Stimulated activated CD4-positive, alpha-beta T cell treated with anti-CD3 and anti-CD28 coated beads, Interleukin-1b, Interleukin-23, amount 100 ng/mL, for 1 hour (primary cell): ENCODE measurements around the gene ADGRD2.

ENCODE experiments used
- DNase-seq, 2 donors: peaks; one replicate each; pipeline ENCODE4 v3.0.0-alpha.2; 2020; ENCODE audit warnings: low read depth in 2 of 2

ADGRD2 gene

DNA sequence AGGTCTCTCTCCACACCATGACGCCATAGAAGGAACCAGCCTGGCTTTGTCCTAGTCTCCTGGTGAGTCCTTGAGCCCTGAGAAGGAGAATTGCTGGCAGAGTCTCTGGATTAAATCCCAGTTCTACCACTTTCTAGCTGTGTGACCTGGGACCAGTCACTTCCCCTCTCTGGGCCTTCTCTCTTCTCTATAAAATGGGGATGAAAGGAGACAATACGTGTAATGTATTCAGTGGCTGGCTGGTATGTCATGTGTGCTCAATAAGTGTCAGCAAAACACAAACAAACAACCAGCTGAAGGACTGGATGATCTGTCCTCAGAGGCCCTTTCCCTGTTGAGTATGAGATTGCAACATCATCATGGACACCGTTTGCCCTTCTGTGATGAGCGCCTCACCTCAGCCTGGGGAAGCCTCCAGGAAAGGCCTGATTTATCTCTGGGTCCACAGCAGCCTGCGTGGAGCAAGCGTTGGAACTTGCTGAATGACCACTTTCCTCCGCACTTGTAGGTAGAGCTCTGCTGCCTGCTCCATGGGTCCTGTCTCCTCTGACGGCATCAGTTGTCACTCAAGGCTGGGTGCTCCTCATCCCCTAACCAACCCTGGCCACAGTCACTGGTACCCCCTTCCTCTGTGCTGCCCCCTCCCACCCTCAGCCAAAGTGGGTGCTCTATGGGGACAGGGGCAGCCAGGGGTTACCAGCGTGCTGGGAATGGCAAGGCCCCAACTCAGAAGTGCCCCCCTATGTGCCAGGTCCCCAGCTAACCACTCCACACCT, 60.6 kb downstream of the ADGRD2 start:
- no peak for DNase-seq

DNA sequence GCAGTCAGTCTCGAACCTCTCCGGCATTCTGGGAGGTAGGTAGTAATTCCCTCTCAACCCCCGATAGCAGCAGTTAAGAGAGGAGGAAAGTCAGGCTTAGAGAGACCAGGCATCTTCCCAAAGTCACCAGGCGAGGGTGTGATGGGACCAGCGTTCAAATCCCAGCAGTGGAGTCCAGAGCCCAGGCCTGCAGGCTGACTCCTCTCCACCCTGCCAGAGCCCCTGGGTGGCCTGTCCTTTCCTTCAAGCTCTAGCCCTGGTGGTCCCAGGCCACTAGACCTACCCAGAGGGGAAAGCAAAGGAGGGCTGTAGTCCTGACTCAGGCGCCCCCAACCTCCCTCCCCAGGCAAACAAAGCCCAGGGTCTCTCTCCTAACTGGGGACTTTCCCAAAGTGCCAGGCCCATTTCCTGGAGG, 61.2 kb downstream of the ADGRD2 start:
- DNase-seq, result no peak

DNA sequence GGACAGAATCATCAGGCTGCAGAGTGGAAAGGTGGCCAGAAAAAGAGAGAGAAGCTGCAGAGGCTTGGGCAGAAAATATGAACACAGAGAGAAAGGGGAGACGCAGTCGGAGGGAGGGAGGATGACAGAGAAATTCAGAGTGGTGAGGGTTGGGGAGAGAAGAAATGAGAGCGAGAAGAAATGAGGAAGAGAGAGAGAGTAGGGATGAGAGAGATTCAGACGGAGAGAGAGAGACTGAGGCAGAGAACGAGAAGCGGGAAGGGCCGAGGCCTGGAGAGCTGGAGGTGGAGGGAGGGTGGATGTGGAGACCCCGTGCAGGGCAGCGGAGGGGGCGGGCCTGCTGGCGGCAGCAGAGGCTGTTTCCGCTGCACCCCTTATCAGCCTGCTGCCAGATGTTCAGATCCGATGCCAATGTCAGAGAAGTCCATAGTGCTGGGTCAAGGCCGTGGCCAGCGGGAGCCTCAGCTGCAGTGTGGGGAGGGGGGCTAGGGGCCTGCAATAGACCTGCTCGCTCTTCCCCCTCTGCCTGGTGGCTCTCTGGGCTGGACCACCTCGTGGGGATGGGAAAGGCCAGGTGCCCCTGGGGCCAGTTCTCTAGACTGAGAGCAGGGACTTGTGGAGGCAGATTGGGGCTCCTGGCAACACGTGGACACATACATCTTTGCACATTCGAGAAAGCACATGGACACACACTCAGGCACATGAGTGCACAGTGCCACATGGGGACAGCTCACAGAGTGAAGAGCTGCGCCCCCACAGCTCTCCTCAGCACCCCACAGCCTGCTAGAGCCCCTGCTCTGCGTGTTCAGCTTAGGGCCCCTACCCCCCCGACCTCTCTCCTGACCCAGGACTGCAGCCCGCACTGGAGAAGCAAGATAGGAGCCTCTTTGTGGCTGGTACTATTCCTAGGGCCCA, 61.9 kb downstream of the ADGRD2 start:
- no peak for DNase-seq

DNA sequence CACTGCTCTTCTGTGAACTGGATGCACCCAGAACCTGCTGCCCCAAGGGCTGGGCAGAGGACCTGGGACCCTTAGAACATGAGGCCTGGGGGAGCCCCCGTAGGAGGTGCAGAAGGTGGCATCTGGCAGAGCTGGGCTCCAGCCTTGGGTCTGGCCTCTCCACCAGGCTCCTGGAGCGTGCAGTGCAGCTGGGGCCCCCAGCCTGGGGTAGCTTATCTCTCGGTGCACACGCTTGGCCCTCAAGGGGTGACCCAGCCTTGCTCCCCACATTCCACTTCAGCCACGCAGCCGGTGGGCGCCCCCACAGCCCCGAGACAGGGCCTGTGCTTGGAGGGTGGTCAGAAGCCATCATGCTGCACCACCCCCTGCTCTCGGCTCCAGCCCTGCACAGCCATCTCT, 62.6 kb downstream of the ADGRD2 start:
- no peak for DNase-seq

DNA sequence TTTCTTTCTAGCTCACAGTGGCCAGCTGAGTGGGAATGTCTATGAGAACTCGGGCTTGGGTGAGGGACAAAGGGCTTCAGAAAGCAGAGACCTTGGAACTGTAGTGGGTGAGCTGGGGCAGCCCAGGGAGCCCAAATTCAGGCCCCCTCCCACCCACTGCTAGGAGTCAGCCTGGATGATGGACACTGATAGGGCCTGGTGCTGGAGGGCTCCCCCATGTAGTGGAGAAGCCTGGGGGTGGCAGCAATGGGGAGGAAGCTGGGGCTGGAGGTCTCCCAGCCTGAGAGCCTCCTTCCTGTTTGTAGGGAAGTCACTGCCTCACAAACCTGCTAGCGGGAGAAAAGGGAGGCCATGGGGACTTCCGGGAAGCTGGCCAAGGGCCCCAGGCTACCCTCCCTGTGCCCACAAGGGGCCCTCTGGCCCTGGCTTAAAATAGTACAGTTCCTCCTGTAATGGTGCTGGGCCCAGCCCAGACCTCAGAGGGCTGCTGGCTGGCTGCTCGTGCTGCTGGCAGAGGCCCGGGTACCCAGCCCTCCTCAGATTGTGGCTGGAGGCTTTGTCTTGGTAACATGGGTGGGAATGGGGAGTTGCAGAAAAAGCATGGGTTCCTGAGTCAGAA, 63.2 kb downstream of the ADGRD2 start:
- DNase-seq, result no peak

DNA sequence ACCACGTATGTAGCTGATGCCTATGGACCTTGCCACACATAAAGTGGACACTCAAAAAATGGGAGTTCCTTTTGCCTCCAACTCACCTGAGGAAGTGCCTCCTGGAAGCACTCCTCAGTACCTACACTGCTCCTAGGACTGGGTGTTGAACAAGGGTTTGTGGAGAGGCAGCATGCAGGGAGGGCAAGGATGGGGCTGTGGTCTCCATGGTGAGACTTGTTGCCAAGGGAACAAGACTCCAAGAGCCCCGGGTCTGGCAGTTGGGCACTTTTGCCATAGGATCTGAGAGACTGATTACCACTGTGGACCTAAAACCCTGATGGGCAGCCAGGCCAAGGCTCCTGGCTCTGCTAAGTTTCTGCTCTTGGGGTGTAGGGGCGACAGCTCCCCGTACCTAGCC, 63.9 kb downstream of the ADGRD2 start:
- DNase-seq, result no peak

DNA sequence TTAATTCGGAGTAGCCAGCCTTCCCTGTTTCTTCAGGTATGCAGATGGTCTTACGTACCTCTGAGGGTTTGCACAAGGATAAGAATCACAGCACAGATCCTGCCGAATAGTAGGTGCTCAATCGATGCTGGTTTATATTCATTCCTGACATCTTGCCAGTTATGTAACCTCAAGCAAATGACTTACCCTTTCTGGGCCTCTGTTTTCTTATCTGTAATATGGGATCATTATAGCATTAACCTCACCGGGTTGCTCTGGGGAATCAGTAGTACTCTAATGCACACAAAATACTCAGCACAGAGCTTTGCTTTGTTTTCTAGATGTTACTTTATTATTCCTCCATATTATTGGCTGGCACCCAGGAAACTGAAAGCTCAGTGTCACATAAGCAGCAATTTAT, 64.6 kb downstream of the ADGRD2 start:
- DNase-seq, result no peak

DNA sequence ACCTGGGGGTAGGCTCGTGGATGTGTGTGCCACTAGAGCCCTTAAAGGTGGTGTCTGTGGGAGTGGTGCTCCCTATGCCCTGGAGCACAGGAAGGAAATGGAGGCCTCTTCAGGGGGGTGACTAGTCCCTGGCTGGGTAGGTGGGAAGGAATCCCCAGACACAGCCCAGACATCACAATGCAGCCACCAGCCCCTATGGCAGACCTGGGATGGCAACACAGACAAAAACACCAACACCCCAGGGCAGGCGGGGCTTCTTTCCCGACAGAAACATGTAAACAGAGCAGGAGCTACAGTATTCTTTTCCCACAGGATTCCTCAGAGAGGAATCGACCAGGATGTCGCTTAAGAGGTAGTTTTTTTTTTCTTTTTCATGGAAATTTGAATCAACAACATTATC, 67.3 kb downstream of the ADGRD2 start:
- DNase-seq, result no peak

DNA sequence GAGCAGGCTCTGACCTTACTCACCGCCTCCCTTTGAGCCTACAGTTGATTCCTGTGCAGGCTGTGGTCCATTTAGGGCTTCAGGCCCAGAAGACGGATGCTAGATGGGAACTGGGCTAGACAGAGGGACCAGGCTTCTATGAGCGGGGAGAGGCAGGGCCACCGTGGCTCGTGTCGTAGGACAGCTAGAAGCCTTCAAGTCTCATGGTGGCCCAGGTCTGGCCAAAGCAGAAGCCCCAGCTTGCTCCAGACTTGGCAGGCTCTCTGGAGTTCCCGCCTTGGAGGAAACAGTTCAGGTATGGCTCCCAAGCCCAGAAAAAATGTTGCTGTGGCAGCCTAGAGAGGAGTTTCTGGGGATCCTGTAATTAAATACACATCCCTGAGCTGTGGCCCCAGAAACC, 67.9 kb downstream of the ADGRD2 start:
- no peak for DNase-seq

DNA sequence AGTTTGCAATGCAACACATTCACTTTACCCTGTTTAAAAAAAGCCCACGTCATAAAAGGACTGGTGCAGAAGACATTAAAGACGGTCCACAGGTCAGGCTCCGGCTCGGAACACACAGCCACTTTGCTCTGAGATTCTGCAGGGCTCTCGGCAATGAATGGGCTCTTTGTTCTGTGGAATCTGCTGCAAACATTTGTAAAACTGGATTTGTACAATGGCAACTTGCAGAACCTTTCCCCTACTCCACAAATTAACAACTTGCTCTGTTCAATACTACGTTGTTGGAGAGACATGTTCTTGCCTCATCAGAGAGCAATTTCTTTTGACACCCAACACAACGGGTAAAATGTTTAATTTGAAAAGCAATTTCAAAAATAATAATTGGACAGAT, 70.0 kb downstream of the ADGRD2 start:
- no peak for DNase-seq

DNA sequence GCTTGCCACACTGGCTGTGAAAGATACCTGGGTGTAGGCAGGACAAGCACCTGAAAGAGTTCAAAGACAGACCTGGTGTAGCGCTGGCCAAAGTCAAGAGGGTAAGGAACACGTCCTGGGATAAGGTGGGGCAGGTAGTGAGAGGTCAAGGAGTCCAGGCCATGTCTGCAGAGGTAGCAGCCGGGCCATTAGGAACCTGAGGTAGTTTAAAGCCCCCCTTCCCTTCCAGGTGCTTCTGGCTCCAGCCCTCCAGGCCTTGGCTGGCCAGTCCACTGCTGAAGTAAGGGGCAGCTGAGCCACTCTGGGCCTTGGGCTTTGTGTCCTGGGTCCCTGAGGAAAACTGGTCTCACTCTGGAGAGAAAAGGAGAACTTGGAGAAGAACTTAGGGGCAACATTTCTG, 70.9 kb downstream of the ADGRD2 start:
- no peak for DNase-seq

DNA sequence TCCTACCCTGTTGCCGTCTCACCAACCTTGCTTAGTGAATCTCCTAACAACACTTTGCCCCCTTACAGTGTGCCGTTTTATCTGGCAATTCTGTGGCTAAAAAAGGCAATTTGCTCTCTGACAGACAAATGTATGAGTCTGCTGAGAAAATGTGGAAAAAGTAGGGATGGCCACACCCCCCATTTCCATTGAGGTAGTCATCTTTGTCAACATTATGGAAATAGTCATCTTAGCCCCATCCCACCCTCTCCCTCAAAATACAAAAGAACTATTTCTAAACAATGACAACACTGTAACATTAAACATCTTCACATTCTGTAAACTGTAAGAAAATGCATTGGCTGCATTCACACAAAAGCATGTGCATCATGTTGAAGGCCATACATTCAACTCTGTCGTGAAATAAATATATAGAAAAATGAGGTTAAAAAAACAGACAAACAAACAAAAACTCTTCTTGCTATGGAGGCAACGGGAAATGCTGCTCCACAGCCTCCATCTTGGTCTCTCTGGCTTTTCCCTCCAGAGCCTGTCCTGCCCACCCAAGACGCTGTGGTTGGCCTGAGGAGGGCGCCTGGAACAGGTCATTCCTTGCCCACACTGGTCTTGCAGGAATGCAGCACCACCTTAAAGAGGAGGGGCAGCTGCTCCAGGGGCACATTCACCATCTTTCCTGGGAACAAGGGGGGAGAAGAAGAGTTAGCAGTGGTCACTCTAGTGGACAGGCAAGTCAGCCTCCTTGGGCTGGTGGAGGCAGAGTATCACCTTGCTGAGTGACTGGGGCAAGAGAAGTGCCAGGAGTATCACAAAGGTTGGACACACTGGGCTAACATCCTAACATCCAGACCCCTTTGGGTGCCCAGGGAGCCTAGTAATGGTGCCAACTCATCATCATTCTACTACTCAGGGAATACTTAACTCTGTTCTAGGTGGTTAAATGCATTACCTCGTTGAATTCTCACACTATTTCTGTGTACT, 72.2 kb downstream of the ADGRD2 start:
- no peak for DNase-seq

DNA sequence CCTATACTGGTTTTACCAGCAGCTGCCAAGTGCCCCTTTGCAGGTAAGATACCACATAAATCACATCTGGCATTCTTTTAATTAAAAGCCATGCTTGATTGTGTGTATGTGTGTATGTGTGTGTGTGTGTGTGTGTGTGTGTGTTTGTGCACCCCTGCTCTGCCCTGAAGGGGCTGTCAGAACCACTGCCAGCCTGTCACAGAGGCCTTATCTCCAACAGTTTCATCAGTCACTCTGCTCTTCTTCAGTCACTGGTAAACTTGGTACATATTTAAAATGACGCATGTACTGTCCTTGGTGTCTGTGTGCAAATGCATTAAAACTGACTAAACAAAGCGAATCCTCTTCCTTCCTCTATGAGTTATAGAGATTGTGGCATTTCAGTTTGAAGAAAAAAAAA, 75.9 kb downstream of the ADGRD2 start:
- no peak for DNase-seq

DNA sequence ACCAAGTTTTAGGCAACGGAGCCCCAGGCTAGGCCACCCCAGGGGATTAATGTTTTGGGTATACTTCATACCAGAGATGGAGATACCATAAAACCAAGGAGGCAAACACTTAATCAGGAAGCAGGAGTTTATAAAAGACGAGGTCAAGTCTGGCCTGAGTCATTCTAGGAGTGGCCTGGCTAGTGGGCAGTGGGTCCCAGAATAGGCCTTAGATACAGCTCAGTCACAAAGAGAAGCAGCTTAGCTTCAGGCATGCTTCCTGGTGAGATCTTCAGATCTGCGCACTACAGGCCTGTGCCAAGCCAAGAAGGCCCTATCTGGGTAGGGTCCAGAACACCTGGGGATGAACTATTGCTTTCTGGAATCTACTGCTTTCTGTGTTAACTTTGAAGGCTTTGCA, 77.5 kb downstream of the ADGRD2 start:
- DNase-seq, result no peak
